Measurements from ENCODE around the gene SLMAP.

DNA sequence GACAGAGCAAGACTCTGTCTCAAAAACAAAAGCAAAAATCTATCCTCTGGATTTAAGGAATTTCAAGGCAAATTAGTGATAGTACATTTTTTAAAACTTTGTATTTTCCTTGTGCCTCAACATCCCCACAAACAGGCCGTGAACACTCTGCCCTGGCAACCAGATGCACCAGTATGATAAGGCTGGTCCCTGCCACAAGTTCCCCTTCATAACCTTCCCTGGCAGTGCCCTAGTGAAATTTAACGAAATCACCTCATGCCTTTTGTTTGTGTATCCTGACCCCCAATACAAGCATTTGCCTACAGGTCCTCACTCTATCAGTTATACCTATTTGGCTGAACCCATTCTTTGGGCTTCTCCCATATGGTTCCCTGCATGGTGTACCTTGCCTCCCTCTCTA is 144.7 kb downstream of the SLMAP start:
- TF ChIP-seq, protein P1, sequence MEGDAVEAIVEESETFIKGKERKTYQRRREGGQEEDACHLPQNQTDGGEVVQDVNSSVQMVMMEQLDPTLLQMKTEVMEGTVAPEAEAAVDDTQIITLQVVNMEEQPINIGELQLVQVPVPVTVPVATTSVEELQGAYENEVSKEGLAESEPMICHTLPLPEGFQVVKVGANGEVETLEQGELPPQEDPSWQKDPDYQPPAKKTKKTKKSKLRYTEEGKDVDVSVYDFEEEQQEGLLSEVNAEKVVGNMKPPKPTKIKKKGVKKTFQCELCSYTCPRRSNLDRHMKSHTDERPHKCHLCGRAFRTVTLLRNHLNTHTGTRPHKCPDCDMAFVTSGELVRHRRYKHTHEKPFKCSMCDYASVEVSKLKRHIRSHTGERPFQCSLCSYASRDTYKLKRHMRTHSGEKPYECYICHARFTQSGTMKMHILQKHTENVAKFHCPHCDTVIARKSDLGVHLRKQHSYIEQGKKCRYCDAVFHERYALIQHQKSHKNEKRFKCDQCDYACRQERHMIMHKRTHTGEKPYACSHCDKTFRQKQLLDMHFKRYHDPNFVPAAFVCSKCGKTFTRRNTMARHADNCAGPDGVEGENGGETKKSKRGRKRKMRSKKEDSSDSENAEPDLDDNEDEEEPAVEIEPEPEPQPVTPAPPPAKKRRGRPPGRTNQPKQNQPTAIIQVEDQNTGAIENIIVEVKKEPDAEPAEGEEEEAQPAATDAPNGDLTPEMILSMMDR (IDR thresholded peaks at IDR 0.05; ENCODE audit: low read length), result no peak
- TF ChIP-seq EZH2 (optimal IDR thresholded peaks at IDR 0.05; ENCODE audit: low read depth, low read length), result no peak

Data from MM.1S (cell line).